HCEC 1CT (cell line): ENCODE data around the gene NCEH1.
"Not testable (repeated sequence)": the region's sequence is repeated elsewhere in the genome, so short reads cannot be mapped to it uniquely, and the experiment has no call there.

Experiments used
- DNase-seq: peaks from one replicate; pipeline ENCODE4 v3.0.0-alpha.2; 2017

NCEH1 gene

GRCh38 chr3:172607305-172608121 is 103.4 kb downstream of the NCEH1 start:
- peak; percentile 77 for DNase-seq

DNA sequence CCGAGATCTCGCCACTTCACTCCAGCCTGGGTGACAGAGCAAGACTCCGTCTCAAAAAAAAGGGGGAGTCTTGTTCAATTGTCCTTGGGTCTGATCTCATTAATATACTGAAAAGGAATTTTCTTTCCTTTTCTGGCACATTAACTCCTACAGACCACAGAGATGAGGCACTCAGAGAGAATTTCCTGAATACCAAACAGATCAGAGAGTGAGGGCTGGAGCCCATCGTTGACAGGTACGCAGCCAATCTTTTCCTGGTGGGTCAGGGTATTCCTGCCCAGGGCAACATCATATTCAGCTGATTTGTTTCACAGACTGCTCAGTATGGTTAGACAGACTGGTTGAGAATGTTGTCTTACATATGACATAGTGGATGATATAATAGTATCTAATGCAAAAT is 104.8 kb downstream of the NCEH1 start:
- DNase-seq = peak; percentile 18

DNA sequence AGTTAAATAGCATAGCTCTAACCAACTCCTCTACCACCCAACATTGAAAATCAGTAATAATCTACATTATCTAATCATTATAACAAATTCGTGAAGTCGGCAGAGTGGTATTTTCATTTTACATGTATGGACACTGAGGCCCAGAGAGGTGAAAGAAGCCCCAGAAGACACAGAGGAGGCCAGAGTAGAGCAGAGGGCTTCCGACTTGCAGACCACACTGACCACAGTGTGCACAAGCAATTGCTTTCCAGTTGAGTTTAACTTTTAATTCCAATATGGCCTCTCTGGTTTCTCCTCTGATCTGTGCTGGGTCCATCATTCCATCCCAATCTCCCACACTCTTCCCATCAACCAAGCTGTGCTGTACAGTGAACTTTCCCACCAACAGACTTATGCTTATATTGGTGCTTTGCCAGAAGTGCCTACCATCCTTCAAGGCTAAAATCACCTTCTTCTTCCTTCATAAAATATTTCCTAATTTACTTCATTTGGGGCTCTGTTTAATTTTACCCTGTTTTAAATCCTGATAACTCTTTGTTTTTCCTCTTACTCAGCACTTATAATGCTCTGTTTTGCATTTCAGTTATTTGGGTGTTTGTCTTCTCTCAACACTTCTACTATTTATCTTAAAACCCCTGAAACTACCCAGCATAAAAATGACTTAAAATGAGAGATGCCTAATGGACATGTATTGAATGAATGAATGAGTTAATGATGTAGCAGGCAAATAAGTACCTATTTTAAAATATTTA is 105.8 kb downstream of the NCEH1 start:
- DNase-seq = no peak

- DNase-seq = no peak
Observed at GRCh38 chr3:172601066-172601832, 109.6 kb downstream of the NCEH1 start.

GRCh38 chr3:172600644-172601065 is 110.2 kb downstream of the NCEH1 start:
- DNase-seq = no peak

DNA sequence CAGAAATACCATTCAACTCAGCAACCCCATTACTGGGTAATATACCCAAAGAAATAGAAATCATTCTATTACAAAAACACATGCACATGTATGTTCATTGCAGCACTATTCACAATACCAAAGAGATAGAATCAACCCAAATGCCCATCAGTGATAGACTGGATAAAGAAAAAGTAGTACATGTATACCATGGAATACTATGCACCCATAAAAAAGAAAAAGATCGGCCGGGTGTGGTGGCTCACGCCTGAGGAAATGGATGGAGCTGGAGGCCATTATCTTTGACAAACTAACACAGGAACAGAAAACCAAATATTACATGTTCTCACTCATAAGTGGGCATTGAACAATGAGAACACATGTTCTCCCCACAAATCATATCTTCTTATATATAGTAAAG is 112.0 kb downstream of the NCEH1 start:
- no peak for DNase-seq

- no peak for DNase-seq
Observed at GRCh38 chr3:172596394-172596706, 114.5 kb downstream of the NCEH1 start.

- peak; percentile 70 for DNase-seq
Observed at GRCh38 chr3:172595664-172596393, 115.0 kb downstream of the NCEH1 start.

DNA sequence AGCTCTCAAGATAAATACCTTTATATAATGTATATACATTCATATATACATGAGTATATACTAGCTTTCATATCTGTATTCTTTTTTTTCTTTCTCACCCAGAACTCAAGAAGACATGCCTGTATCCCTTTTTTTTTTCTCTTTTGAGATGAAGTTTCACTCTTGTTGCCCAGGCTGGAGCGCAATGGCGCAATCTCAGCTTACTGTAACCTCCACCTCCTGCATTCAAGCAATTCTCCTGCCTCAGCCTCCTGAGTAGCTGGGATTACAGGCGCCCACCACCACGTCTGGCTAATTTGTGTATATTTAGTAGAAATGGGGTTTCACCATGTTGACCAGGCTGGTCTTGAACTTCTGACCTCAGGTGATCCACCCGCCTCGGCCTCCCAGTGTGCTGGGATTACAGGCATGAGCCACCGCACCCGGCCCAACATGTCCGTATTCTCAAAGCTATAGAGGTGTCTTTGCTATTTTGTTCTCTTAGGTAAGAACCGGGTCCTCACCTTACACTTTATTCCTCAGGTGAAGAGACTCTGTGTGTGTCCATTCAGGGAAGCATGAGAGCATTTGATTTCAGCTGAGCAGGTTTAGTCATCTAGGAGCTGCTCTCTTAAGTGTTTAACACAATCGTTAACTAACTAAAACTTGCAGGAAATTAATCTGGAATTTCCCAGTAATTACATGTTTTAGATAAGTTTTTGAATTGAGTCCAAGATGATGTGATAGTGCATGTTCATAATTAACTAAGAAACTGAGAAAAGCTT is 115.8 kb downstream of the NCEH1 start:
- not testable (repeated sequence) for DNase-seq

GRCh38 chr3:172592898-172593669 is 117.8 kb downstream of the NCEH1 start:
- no peak for DNase-seq

GRCh38 chr3:172591876-172592771 is 118.7 kb downstream of the NCEH1 start:
- no peak for DNase-seq

- no peak for DNase-seq
Observed at GRCh38 chr3:172591125-172591605, 119.7 kb downstream of the NCEH1 start.

DNA sequence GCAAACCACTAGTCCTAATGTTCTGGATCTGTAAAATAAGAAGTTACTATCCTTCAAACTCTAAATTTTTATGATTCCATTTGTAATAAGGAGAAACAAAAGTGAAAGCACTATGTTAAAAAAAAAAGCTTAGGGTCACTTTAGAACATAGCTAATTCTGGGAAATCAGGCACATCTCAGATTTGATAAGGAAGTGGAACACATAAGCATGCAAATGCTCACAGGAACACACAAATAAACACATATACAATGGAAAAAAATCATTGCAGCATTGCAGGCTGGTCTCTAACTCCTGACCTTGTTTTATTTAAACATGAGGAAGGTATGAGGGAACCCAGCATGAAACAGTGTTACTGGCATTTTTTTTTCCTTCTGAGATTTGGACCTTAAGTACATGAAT is 124.4 kb downstream of the NCEH1 start:
- no peak for DNase-seq

DNA sequence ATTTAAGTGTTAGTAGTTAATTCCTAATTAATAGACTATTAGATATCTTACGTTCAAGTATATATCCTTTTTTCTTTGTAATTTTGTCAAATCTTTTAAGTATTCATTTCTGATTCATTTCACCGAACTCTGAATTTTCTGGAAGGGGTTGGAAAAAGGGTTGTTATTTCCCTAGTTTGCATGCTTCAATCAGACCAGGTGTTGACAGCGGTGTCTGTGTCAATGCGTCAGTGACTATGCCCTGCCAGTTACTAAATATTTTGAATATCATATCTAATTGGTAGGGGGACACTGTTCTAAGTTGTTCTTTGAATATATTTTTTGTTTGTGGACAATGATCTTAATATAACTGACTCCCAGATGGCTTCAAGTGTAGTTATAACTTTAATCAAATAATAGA is 124.9 kb downstream of the NCEH1 start:
- DNase-seq = no peak

DNA sequence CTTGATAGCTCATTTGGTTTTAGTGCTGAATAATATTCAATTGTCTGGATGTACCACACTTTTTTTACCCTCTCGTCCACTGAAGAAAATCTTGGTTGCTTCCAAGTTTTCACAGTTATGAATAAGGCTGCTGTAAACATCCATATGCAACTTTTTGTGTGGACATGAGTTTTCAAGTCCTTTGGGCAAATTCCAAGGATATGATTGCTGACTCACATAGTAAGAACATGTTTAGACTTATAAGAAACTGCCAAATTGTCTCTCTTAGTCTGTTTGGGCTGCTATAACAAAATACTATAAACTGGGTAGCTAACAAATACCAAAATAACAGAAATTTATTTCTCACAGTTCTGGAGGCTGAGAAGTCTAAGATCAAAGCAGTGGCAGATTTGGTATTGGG is 128.2 kb downstream of the NCEH1 start:
- peak; percentile 48 for DNase-seq

- DNase-seq = no peak
Observed at GRCh38 chr3:172581757-172582166, 129.1 kb downstream of the NCEH1 start.

GRCh38 chr3:172580680-172581401 is 130.0 kb downstream of the NCEH1 start:
- DNase-seq = no peak
